ENCODE measurements around the gene PFKL. TPM values are rescaled to one million over a fixed set of nuclear protein-coding genes. Genes with fewer than 3 reads are reported as not detected.

Gene PFKL
- total RNA-seq, 1 experiment from 2014 or later, result 134 TPM

DNA sequence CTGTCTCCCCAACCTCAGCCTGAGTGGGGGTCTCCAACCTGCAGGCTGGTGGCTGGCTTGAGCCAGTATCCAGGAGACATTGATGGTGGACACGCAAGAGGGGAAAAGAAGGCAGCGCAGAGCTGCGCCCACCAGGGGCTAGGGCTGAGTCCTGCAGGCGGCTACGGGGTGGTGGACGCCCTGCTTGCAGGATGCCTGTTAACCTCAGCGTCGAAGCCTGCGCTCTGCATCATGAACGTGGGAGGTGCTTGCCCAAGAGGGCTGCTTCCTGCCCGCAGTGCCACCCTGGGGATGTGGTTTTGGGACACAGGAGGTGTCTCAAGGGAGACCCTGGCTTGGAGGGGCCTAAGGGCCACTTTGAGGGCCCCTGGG is 27.7 kb downstream of the PFKL start:
- DNase-seq (ENCODE audit: low spot score) (no peak), ATAC-seq (no peak)
- H3K27ac Mint-ChIP-seq, result no peak overlapping the region
- H3K4me3 Mint-ChIP-seq, result no peak overlapping the region
- no peaks in the 10 kb centered on the region for H3K4me1 Mint-ChIP-seq
- TF ChIP-seq, protein P1, sequence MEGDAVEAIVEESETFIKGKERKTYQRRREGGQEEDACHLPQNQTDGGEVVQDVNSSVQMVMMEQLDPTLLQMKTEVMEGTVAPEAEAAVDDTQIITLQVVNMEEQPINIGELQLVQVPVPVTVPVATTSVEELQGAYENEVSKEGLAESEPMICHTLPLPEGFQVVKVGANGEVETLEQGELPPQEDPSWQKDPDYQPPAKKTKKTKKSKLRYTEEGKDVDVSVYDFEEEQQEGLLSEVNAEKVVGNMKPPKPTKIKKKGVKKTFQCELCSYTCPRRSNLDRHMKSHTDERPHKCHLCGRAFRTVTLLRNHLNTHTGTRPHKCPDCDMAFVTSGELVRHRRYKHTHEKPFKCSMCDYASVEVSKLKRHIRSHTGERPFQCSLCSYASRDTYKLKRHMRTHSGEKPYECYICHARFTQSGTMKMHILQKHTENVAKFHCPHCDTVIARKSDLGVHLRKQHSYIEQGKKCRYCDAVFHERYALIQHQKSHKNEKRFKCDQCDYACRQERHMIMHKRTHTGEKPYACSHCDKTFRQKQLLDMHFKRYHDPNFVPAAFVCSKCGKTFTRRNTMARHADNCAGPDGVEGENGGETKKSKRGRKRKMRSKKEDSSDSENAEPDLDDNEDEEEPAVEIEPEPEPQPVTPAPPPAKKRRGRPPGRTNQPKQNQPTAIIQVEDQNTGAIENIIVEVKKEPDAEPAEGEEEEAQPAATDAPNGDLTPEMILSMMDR (IDR thresholded peaks at IDR 0.05), result no peak
- TF ChIP-seq, protein P2, sequence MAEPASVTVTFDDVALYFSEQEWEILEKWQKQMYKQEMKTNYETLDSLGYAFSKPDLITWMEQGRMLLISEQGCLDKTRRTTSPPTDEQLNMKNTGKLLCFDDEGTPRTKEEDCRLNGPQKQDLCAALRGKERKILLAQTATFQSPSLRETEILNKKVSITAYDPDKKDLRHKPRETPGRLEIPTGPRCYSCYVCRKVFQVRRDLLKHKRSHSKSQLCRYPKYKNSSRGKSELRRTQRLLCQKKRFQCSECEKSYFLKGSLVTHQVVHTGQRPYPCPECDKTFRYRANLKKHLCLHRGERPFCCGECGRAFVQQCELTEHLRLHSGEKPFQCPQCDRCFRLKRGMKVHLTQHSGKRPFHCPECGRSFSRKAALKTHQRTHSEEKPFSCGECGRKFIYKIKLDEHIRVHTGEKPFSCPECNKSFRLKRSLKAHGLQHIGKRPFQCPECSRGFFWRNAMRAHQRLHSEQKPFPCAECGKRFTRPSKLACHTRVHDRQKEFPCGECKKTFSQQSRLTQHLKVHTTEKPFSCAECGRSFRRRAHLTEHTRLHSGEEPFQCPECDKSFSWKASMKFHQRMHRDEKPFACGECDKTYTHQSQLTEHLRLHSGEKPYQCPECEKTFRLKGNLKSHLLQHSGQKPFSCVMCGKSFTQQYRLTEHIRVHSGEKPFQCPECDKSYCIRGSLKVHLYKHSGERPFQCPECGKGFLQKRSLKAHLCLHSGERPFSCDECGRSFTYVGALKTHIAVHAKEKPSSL (CRISPR knock-in tag; conservative IDR thresholded peaks at IDR 0.05), result no peak
- TF ChIP-seq, protein P3, sequence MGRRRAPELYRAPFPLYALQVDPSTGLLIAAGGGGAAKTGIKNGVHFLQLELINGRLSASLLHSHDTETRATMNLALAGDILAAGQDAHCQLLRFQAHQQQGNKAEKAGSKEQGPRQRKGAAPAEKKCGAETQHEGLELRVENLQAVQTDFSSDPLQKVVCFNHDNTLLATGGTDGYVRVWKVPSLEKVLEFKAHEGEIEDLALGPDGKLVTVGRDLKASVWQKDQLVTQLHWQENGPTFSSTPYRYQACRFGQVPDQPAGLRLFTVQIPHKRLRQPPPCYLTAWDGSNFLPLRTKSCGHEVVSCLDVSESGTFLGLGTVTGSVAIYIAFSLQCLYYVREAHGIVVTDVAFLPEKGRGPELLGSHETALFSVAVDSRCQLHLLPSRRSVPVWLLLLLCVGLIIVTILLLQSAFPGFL (CRISPR knock-in tag; IDR thresholded peaks at IDR 0.05; ENCODE audit: borderline replicate concordance), result no peak
- TF ChIP-seq CREB1 (CRISPR knock-in tag; IDR thresholded peaks at IDR 0.05) (no peak), ZNF317 (CRISPR knock-in tag; IDR thresholded peaks at IDR 0.05; ENCODE audit: borderline replicate concordance, low read depth) (no peak), GRHL2 (CRISPR knock-in tag; IDR thresholded peaks at IDR 0.05; ENCODE audit: insufficient replicate concordance, severe bottlenecking) (no peak), CREM (CRISPR knock-in tag; IDR thresholded peaks at IDR 0.05) (no peak), ZBTB21 (CRISPR knock-in tag; IDR thresholded peaks at IDR 0.05; ENCODE audit: borderline replicate concordance) (no peak), CBFB (CRISPR knock-in tag; IDR thresholded peaks at IDR 0.05; ENCODE audit: low read depth) (no peak), FOXK1 (CRISPR knock-in tag; IDR thresholded peaks at IDR 0.05) (no peak), NFE2L1 (CRISPR knock-in tag; IDR thresholded peaks at IDR 0.05) (no peak), TCF7 (CRISPR knock-in tag; IDR thresholded peaks at IDR 0.05; ENCODE audit: low read depth) (no peak)
- TF ChIP-seq, protein P4, sequence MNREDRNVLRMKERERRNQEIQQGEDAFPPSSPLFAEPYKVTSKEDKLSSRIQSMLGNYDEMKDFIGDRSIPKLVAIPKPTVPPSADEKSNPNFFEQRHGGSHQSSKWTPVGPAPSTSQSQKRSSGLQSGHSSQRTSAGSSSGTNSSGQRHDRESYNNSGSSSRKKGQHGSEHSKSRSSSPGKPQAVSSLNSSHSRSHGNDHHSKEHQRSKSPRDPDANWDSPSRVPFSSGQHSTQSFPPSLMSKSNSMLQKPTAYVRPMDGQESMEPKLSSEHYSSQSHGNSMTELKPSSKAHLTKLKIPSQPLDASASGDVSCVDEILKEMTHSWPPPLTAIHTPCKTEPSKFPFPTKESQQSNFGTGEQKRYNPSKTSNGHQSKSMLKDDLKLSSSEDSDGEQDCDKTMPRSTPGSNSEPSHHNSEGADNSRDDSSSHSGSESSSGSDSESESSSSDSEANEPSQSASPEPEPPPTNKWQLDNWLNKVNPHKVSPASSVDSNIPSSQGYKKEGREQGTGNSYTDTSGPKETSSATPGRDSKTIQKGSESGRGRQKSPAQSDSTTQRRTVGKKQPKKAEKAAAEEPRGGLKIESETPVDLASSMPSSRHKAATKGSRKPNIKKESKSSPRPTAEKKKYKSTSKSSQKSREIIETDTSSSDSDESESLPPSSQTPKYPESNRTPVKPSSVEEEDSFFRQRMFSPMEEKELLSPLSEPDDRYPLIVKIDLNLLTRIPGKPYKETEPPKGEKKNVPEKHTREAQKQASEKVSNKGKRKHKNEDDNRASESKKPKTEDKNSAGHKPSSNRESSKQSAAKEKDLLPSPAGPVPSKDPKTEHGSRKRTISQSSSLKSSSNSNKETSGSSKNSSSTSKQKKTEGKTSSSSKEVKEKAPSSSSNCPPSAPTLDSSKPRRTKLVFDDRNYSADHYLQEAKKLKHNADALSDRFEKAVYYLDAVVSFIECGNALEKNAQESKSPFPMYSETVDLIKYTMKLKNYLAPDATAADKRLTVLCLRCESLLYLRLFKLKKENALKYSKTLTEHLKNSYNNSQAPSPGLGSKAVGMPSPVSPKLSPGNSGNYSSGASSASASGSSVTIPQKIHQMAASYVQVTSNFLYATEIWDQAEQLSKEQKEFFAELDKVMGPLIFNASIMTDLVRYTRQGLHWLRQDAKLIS (CRISPR knock-in tag; IDR thresholded peaks at IDR 0.05; ENCODE audit: borderline replicate concordance), result no peak
- TF ChIP-seq, protein P5, sequence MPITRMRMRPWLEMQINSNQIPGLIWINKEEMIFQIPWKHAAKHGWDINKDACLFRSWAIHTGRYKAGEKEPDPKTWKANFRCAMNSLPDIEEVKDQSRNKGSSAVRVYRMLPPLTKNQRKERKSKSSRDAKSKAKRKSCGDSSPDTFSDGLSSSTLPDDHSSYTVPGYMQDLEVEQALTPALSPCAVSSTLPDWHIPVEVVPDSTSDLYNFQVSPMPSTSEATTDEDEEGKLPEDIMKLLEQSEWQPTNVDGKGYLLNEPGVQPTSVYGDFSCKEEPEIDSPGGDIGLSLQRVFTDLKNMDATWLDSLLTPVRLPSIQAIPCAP (CRISPR knock-in tag; IDR thresholded peaks at IDR 0.05), result no peak
- TF ChIP-seq, protein P6, sequence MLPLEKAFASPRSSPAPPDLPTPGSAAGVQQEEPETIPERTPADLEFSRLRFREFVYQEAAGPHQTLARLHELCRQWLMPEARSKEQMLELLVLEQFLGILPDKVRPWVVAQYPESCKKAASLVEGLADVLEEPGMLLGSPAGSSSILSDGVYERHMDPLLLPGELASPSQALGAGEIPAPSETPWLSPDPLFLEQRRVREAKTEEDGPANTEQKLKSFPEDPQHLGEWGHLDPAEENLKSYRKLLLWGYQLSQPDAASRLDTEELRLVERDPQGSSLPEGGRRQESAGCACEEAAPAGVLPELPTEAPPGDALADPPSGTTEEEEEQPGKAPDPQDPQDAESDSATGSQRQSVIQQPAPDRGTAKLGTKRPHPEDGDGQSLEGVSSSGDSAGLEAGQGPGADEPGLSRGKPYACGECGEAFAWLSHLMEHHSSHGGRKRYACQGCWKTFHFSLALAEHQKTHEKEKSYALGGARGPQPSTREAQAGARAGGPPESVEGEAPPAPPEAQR (CRISPR knock-in tag; IDR thresholded peaks at IDR 0.05), result no peak
- TF ChIP-seq, protein P7, sequence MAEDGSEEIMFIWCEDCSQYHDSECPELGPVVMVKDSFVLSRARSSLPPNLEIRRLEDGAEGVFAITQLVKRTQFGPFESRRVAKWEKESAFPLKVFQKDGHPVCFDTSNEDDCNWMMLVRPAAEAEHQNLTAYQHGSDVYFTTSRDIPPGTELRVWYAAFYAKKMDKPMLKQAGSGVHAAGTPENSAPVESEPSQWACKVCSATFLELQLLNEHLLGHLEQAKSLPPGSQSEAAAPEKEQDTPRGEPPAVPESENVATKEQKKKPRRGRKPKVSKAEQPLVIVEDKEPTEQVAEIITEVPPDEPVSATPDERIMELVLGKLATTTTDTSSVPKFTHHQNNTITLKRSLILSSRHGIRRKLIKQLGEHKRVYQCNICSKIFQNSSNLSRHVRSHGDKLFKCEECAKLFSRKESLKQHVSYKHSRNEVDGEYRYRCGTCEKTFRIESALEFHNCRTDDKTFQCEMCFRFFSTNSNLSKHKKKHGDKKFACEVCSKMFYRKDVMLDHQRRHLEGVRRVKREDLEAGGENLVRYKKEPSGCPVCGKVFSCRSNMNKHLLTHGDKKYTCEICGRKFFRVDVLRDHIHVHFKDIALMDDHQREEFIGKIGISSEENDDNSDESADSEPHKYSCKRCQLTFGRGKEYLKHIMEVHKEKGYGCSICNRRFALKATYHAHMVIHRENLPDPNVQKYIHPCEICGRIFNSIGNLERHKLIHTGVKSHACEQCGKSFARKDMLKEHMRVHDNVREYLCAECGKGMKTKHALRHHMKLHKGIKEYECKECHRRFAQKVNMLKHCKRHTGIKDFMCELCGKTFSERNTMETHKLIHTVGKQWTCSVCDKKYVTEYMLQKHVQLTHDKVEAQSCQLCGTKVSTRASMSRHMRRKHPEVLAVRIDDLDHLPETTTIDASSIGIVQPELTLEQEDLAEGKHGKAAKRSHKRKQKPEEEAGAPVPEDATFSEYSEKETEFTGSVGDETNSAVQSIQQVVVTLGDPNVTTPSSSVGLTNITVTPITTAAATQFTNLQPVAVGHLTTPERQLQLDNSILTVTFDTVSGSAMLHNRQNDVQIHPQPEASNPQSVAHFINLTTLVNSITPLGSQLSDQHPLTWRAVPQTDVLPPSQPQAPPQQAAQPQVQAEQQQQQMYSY (CRISPR knock-in tag; IDR thresholded peaks at IDR 0.05), result no peak
- ChIA-PET CTCF (no interaction called here), POLR2A (no interaction called here)
- no peaks in the 10 kb centered on the region for H3K9me3 Mint-ChIP-seq
- no peaks in the 10 kb centered on the region for H3K27me3 Mint-ChIP-seq (ENCODE audit: low read depth)
- no peaks in the 10 kb centered on the region; the same call in 1 of the 2 replicates for H3K36me3 Mint-ChIP-seq

All from WTC11 (cell line).